GM12892 (cell line): ENCODE measurements around the gene MCM9.
"Not testable (repeated sequence)": the region's sequence is repeated elsewhere in the genome, so short reads cannot be mapped to it uniquely, and the experiment has no call there.

Experiments used
- POLR2A ChIP-seq: IDR thresholded peaks from 2 replicates; pipeline ENCODE4 v1.6.1; 2011; ENCODE audit warnings: low read depth, low read length, control low read depth
- POLR2AphosphoS5 ChIP-seq: IDR thresholded peaks from 2 replicates; pipeline ENCODE4 v1.6.1; 2011; ENCODE audit warnings: low read depth, low read length, control low read depth
- TAF1 ChIP-seq: IDR thresholded peaks from 2 replicates; pipeline ENCODE4 v1.6.1; 2011; ENCODE audit warnings: low read depth, mild to moderate bottlenecking, control low read depth, low read length, borderline replicate concordance

- not testable (repeated sequence) for TF ChIP-seq POLR2AphosphoS5, POLR2A, TAF1
Observed at GRCh38 chr6:118868901-118869300, 66.1 kb downstream of the MCM9 start.
